NCI-H2029 treated with DMSO at 0.1 percent for 48 hours (cell line): ENCODE results near the gene NBPF1.
A peak's percentile ranks its signal among the peaks of the same experiment; 100 is the strongest.

ENCODE experiments used
- DNase-seq: peaks from one replicate; lab custom pipeline; 2025; lab: John Stamatoyannopoulos, UW

NBPF1 gene

DNA sequence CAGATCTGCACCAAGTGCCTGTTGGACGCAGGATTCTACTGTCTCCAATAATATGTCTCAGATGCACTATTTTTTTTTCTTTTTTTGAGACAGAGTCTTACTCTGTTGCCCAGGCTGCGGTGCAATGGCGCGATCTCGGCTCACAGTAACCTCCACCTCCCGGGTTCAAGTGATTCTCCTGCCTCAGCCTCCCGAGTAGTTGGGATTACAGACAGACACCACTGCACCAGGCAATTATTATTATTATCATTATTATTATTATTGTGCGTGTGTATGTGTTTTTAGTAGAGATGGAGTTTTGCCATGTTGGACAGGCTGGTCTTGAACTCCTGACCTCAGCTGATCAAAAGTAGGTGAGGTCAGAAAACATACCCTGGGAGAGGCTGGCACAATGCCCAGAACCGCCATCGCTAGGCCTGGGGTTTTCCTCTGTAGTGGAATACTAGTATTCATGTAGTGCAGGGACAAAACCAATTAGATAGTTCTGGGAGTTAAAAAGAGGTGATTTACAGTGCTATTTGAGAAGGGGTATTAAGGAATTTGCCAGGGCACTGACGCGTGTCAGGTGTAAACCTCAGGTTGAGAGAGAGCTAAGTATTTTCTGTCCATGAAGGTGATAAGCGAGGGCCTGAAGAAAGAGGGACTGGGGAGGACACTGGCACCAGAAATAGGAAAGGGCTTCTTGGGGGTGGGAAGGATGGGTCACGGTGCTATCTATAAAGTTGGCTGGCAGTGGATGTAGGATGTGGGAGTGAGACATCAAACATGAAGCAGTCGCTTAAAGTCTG is 100.5 kb downstream of the NBPF1 start:
- peak; percentile 36 for DNase-seq
